Pancreas (tissue), 10 donors: ENCODE measurements around the gene ATPAF2. TPM values are rescaled to one million over a fixed set of nuclear protein-coding genes. Genes with fewer than 3 reads are reported as not detected.

Experiments
- ATAC-seq, 4 donors: fragments of 200-7000 bp; cut with Tn5 transposase; one replicate each; pipeline versions ENCODE4 v1.8.0 to v1.9.1; 2020; ENCODE audit warnings: mild to moderate bottlenecking in 4 of 4, moderate library complexity in 4 of 4
- DNase-seq, 6 donors: peaks; one replicate each; pipeline ENCODE4 v3.0.0-alpha.2; 2020
- FAIRE-seq: peaks from 2 replicates; lab custom pipeline; 2012; peaks lifted over from hg19 to GRCh38; lab: Jason Lieb, UNC
- H3K27ac ChIP-seq, 4 donors: fragments of 200-600 bp; sonication (generic); 1 replicate in 3 of 4; 2 replicates in 1 of 4; pipeline versions ENCODE4 v1.5.0 to v1.8.0; 2020
- H3K27me3 ChIP-seq, 4 donors: fragments of 200-600 bp; one replicate each; pipeline ENCODE4 v1.8.0; 2021
- H3K36me3 ChIP-seq, 3 donors: fragments of 200-600 bp; sonication (generic) in 1 of 3; one replicate each; pipeline versions ENCODE4 v1.5.0 to v1.8.0; 2020 to 2021
- H3K4me1 ChIP-seq, 3 donors: fragments of 200-600 bp; one replicate each; pipeline ENCODE4 v1.8.0; 2021
- H3K4me3 ChIP-seq, 4 donors: fragments of 200-600 bp; sonication (generic) in 2 of 4; one replicate each; pipeline versions ENCODE4 v1.5.0 to v1.8.0; 2020 to 2021
- H3K9me3 ChIP-seq, 4 donors: fragments of 200-600 bp; one replicate each; pipeline ENCODE4 v1.8.0; 2021
- WGBS, 2 donors: extraction: QIAGEN DNeasy Blood & Tissue Kit; methylation state at CpG; one replicate each; pipeline ENCODE4 v1.1.7; 2013; 5-methylcytosine and 5-hydroxymethylcytosine counted together
- intact Hi-C, 3 donors: fragments of 100-400 bp; cut with DNase I; formaldehyde crosslinking; loops; one replicate each; pipeline versions ENCODE4 v1.11.1 to v1.14.2; 2022
- polyA plus RNA-seq, 2 donors: library from polyadenylated mRNA; stranded (reverse); fragments of 200-250 nt; gene quantifications; one replicate each; pipeline ENCODE4 v1.2.3, GENCODE V29; 2013
- total RNA-seq, 6 donors: library from RNA; stranded (reverse); fragmentation: NEBNext Ultra II Directional in 4 of 6; extraction: Animal tissue kit (Norgen Biotek cat#: 25700) in 4 of 6; gene quantifications; one replicate each; pipeline versions ENCODE4 v1.2.1 to v1.2.4, GENCODE V29; 2021 to 2023
- TF ChIP-seq, protein P1 (sequence below), 4 donors: fragments of 200-600 bp; sonication (generic) in 3 of 4; IDR thresholded peaks; one replicate each; pipeline versions ENCODE4 v1.5.0 to v1.8.0; 2021; ENCODE audit warnings: antibody characterized with exemption in 4 of 4
- donor health status: healthy with polysubstance abuse.
- donor health status: DM: no; HTN: no; CAD: no; lungs with moderate emphysema.
- donor health status: DM: no; HTN: no; CAD: no.
- donor health status: control.
- donor health status: control.
- donor health status: Bipolar disorder and iron deficiency.
- donor health status: DM: yes; HTN: yes; CAD: no.
- donor health status: DM: no; HTN: no; CAD: no.
- donor health status: DM: no; HTN: no; CAD: no.
- donor health status: DM: yes; HTN: yes; CAD: no.

ATPAF2 gene
- total and polyA plus RNA-seq, 8 donors = 7.3 to 18.4 (median 12.1) TPM

DNA sequence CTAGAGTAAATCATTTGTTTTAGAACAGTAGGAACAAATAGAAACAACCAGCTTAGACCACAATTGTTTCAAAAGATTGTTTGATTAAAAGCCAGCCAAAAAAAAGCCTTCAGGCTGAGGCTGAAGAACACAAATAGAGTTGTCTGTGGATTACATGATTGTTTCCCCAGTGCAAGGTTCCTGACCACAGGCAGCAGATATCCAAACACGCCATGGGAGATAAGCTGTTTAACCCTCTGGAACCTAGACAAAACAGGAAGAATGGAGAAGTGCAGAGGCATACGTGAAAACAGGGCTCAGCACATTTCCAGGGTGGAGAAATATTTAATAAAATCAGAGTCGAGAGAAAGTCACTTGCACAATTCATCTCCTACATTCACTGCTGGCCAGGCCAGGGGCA lies 21.0 kb downstream of the ATPAF2 start:
- no peak for DNase-seq
- no peaks in the 10 kb centered on the region for H3K9me3 ChIP-seq
- peak; percentile 38 to 59 (median 47) for ATAC-seq
- no peaks in the 10 kb centered on the region for H3K36me3 ChIP-seq
- H3K4me3 ChIP-seq = no peak overlapping the region
- WGBS, 2 donors = 32 to 44% methylated on average over 3 of the region's 3 CpGs
- no peak overlapping the region for H3K27ac ChIP-seq
- peaks cover 8 to 9% (median 8%) of the 10 kb centered on the region in 3 donors for H3K4me1 ChIP-seq
- intact Hi-C loops = no loop called here
- no peaks in the 10 kb centered on the region for H3K27me3 ChIP-seq
- FAIRE-seq = no peak
- TF ChIP-seq, protein P1, sequence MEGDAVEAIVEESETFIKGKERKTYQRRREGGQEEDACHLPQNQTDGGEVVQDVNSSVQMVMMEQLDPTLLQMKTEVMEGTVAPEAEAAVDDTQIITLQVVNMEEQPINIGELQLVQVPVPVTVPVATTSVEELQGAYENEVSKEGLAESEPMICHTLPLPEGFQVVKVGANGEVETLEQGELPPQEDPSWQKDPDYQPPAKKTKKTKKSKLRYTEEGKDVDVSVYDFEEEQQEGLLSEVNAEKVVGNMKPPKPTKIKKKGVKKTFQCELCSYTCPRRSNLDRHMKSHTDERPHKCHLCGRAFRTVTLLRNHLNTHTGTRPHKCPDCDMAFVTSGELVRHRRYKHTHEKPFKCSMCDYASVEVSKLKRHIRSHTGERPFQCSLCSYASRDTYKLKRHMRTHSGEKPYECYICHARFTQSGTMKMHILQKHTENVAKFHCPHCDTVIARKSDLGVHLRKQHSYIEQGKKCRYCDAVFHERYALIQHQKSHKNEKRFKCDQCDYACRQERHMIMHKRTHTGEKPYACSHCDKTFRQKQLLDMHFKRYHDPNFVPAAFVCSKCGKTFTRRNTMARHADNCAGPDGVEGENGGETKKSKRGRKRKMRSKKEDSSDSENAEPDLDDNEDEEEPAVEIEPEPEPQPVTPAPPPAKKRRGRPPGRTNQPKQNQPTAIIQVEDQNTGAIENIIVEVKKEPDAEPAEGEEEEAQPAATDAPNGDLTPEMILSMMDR (IDR thresholded peaks at IDR 0.05) = no peak

DNA sequence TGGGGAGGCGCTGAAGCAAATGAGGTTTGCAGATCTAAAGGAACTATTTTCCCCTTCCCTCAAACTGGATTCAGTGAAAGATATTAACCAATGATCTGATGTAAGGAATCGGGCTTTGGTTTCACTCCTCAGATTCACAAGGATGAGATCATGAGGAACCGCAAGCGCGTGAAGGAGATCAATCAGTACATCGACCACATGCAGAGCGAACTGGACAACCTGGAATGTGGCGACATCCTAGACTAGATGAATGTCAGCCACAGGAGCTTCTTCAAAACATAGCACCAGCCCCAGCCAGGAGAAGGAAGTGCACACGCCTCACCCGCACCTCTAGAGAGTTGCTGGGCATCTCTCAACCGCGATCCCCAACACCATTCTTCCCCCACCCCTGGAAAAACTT lies 22.5 kb downstream of the ATPAF2 start:
- no peak for ATAC-seq
- Histone ChIP-seq H3K9me3 (no peaks in the 10 kb centered on the region), H3K4me3 (no peak overlapping the region), H3K36me3 (no peaks in the 10 kb centered on the region), H3K4me1 (peaks cover 8 to 9% (median 8%) of the 10 kb centered on the region in 3 donors), H3K27me3 (no peaks in the 10 kb centered on the region), H3K27ac (no peak overlapping the region)
- TF ChIP-seq, protein P1 (IDR thresholded peaks at IDR 0.05) = no peak
- intact Hi-C loops = no loop called here
- WGBS, 2 donors = 94 to 97% methylated on average over 12 of the region's 12 CpGs
- DNase-seq = no peak
- FAIRE-seq = no peak

DNA sequence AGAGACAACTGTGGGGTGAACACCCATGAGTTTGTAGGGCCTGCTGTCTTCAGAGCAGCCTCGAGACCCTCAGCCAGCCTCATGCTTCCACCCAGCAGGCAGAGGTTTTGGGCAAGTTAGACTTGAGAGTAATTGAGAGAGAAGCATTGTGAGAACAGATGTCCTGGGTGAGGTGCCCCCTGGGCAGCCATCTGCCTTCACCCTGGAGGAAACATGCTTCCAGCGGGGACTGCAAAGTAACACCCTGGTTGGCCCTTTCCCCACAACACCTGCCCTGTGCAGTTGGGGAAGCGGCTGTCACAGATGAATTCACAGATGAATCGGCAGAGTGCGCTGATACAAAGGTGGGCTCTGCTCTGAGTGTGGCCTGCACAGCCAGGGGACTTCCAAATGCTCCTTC lies 23.4 kb downstream of the ATPAF2 start:
- TF ChIP-seq, protein P1 (IDR thresholded peaks at IDR 0.05) = no peak
- H3K4me1 ChIP-seq = peaks cover 8 to 9% (median 8%) of the 10 kb centered on the region in 3 donors
- 95 to 96% methylated on average over 5 of the region's 5 CpGs for WGBS, 2 donors
- H3K9me3 ChIP-seq = no peaks in the 10 kb centered on the region
- intact Hi-C loops = no loop called here
- no peaks in the 10 kb centered on the region for H3K27me3 ChIP-seq
- FAIRE-seq (no peak), DNase-seq (no peak), ATAC-seq (no peak)
- no peaks in the 10 kb centered on the region for H3K36me3 ChIP-seq
- H3K27ac ChIP-seq = no peak overlapping the region
- no peak overlapping the region for H3K4me3 ChIP-seq

DNA sequence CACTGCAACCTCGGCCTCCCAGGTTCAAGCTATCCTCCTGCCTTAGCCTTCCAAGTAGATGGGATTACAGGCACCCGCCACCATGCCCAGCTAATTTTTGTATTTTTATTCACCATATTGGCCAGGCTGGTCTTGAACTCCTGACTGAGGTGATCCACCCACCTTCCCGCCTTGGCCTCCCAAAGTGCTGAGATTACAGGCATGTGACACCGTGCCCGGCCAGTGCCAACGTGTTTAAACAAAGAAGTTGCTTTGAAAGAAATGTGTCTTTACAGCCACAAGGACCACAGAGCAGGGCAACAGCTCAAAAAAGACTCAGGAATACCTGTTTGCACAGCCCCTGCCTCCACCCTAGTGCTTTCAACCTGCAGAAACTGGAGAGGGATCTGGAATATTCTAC lies 25.0 kb downstream of the ATPAF2 start:
- Histone ChIP-seq H3K36me3 (no peaks in the 10 kb centered on the region), H3K4me3 (no peak overlapping the region), H3K4me1 (peaks cover 8 to 9% (median 8%) of the 10 kb centered on the region in 3 donors), H3K27ac (no peak overlapping the region), H3K9me3 (no peaks in the 10 kb centered on the region), H3K27me3 (no peaks in the 10 kb centered on the region)
- intact Hi-C loops = no loop called here
- 94 to 96% methylated on average over 6 of the region's 6 CpGs for WGBS, 2 donors
- DNase-seq (no peak), FAIRE-seq (no peak), ATAC-seq (no peak)
- TF ChIP-seq, protein P1 (IDR thresholded peaks at IDR 0.05) = no peak

DNA sequence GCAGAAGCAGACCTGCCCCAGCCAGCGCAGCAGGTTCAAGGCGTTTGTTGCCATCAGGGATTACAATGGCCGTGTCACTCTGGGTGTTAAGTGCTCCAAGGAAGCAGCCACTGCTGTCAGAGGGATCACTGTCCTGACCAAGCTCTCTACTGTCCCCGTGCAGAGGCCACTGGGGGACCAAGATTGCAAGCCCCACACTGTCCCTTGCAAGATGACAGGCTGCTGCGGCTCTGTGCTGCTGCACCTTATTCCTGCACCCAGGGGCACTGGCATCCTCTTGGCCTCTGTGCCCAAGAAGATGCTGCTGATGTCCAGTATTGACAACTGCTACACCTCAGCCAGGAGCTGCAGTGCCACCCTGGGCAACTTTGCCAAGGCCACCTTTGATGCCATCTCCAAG lies 27.7 kb downstream of the ATPAF2 start:
- WGBS, 2 donors = 94 to 97% methylated on average over 5 of the region's 5 CpGs
- FAIRE-seq (no peak), ATAC-seq (no peak), DNase-seq (no peak)
- no peak overlapping the region for H3K4me3 ChIP-seq
- H3K27ac ChIP-seq = no peak overlapping the region
- H3K27me3 ChIP-seq = no peaks in the 10 kb centered on the region
- TF ChIP-seq, protein P1 (IDR thresholded peaks at IDR 0.05) = no peak
- intact Hi-C loops = no loop called here
- H3K9me3 ChIP-seq = no peaks in the 10 kb centered on the region
- no peaks in the 10 kb centered on the region for H3K36me3 ChIP-seq
- no peaks in the 10 kb centered on the region for H3K4me1 ChIP-seq
